Suppressor macrophage (primary cell): ENCODE measurements around the gene SPRTN.
"Not testable (repeated sequence)": the region's sequence is repeated elsewhere in the genome, so short reads cannot be mapped to it uniquely, and the experiment has no call there.

Experiments used
- DNase-seq, 4 experiments: peaks; one replicate each; pipeline ENCODE4 v3.0.0-alpha.2; 2020 to 2022

Gene SPRTN

GRCh38 chr1:231337043-231337471 lies 1.0 kb upstream of the SPRTN start:
- no peak for DNase-seq

- DNase-seq, result peak; percentile 97 to 100 (median 99)
Measured at GRCh38 chr1:231337472-231338269, 422 bp upstream of the SPRTN start, which contains the start of gene EXOC8. EXOC8 (minus strand) TSS chr1:231337852; CDS start chr1:231337745, 107 bp downstream.

- DNase-seq, result no peak
Measured at GRCh38 chr1:231340328-231341013, 2.4 kb downstream of the SPRTN start.

- DNase-seq, result no peak
Measured at GRCh38 chr1:231347961-231348360, 9.9 kb downstream of the SPRTN start.

GRCh38 chr1:231348442-231348841 lies 10.3 kb downstream of the SPRTN start:
- DNase-seq, result no peak

- not testable (repeated sequence) for DNase-seq
Measured at GRCh38 chr1:231348856-231349255, 10.8 kb downstream of the SPRTN start.

- DNase-seq, result no peak
Measured at GRCh38 chr1:231351816-231352215, 13.7 kb downstream of the SPRTN start.

- no peak for DNase-seq
Measured at GRCh38 chr1:231353086-231353485, 15.0 kb downstream of the SPRTN start.

- no peak for DNase-seq
Measured at GRCh38 chr1:231354330-231355020, 16.4 kb downstream of the SPRTN start.

- DNase-seq, result no peak
Measured at GRCh38 chr1:231355171-231355570, 17.1 kb downstream of the SPRTN start.

- no peak for DNase-seq
Measured at GRCh38 chr1:231357187-231357772, 19.2 kb downstream of the SPRTN start.

- peak; percentile 54 to 84 (median 74) for DNase-seq
Measured at GRCh38 chr1:231357831-231358354, 19.8 kb downstream of the SPRTN start.

GRCh38 chr1:231359113-231359512 lies 21.0 kb downstream of the SPRTN start:
- DNase-seq, result peak; percentile 72 to 89 (median 76)

GRCh38 chr1:231362325-231362724 lies 24.2 kb downstream of the SPRTN start:
- DNase-seq, result no peak

- no peak for DNase-seq
Measured at GRCh38 chr1:231363624-231364023, 25.5 kb downstream of the SPRTN start.

- no peak for DNase-seq
Measured at GRCh38 chr1:231364192-231364591, 26.1 kb downstream of the SPRTN start.

- DNase-seq, result peak in 1 of 4 experiments; percentile 8
Measured at GRCh38 chr1:231369282-231369681, 31.2 kb downstream of the SPRTN start.

GRCh38 chr1:231372501-231372900 lies 34.4 kb downstream of the SPRTN start:
- no peak for DNase-seq

- no peak for DNase-seq
Measured at GRCh38 chr1:231374394-231374793, 36.3 kb downstream of the SPRTN start.

GRCh38 chr1:231376101-231376500 lies 38.0 kb downstream of the SPRTN start:
- DNase-seq, result no peak

GRCh38 chr1:231376875-231377549 lies 38.9 kb downstream of the SPRTN start:
- DNase-seq, result no peak

GRCh38 chr1:231381729-231382128 lies 43.6 kb downstream of the SPRTN start:
- DNase-seq, result no peak
